Thyroid gland (tissue), 4 donors: ENCODE data around the gene KCTD18.

Experiments used
- CTCF ChIP-seq, 6 experiments: fragments of 200-600 bp in 3 of 6; fragments of 450-650 bp in 3 of 6; sonication (generic) in 3 of 6; IDR thresholded peaks; one replicate each; pipeline ENCODE4 v1.5.1; 2016 to 2019; ENCODE audit warnings: antibody characterized with exemption in 6 of 6, mild to moderate bottlenecking in 2 of 6, inconsistent platforms in 1 of 6, moderate library complexity in 1 of 6
- POLR2A ChIP-seq, 2 donors: fragments of 450-650 bp; IDR thresholded peaks; one replicate each; pipeline ENCODE4 v1.6.1; 2017; ENCODE audit warnings: antibody characterized with exemption in 2 of 2, mild to moderate bottlenecking in 2 of 2, moderate library complexity in 1 of 2

- no peak for TF ChIP-seq POLR2A (IDR thresholded peaks at IDR 0.05)
- TF ChIP-seq CTCF (IDR thresholded peaks at IDR 0.05): no peak
Observed at GRCh38 chr2:200454927-200455801, 54.7 kb downstream of the KCTD18 start.
